NCI-H345 (cell line): ENCODE results near the gene TBKBP1.

Source experiments
- DNase-seq: peaks from one replicate; lab custom pipeline; 2025; lab: John Stamatoyannopoulos, UW

The TBKBP1 gene

GRCh38 chr17:47693731-47694580 is at the start of gene TBKBP1:
TBKBP1 (plus strand) TSS chr17:47694161; CDS start chr17:47696113, 1,952 bp downstream.
- peak; percentile 50 for DNase-seq

- no peak for DNase-seq
These were observed 49.6 kb upstream of the TBKBP1 start for GRCh38 chr17:47644324-47644723.

- DNase-seq: peak; percentile 100
These were observed 44.6 kb upstream of the TBKBP1 start, which contains the start of gene KPNB1 for GRCh38 chr17:47649153-47649971. KPNB1 (plus strand) TSS chr17:47649919; CDS start chr17:47650245, 326 bp downstream.

- no peak for DNase-seq
These were observed 43.9 kb upstream of the TBKBP1 start for GRCh38 chr17:47649972-47650524.

- DNase-seq: peak; percentile 98
These were observed 43.1 kb upstream of the TBKBP1 start for GRCh38 chr17:47650525-47651522.

GRCh38 chr17:47651704-47652103 is 42.3 kb upstream of the TBKBP1 start:
- DNase-seq: no peak

- DNase-seq: no peak
These were observed 41.4 kb upstream of the TBKBP1 start for GRCh38 chr17:47652570-47652969.

GRCh38 chr17:47653442-47653841 is 40.5 kb upstream of the TBKBP1 start:
- no peak for DNase-seq

GRCh38 chr17:47654991-47655390 is 39.0 kb upstream of the TBKBP1 start:
- no peak for DNase-seq

- DNase-seq: no peak
These were observed 33.9 kb upstream of the TBKBP1 start for GRCh38 chr17:47660064-47660492.

GRCh38 chr17:47663912-47664623 is 29.9 kb upstream of the TBKBP1 start:
- DNase-seq: peak; percentile 37

GRCh38 chr17:47664624-47664941 is 29.4 kb upstream of the TBKBP1 start:
- DNase-seq: no peak

- DNase-seq: no peak
These were observed 28.3 kb upstream of the TBKBP1 start for GRCh38 chr17:47665655-47666054.

- no peak for DNase-seq
These were observed 24.9 kb upstream of the TBKBP1 start for GRCh38 chr17:47669081-47669480.

- DNase-seq: no peak
These were observed 23.9 kb upstream of the TBKBP1 start for GRCh38 chr17:47670064-47670463.

GRCh38 chr17:47674499-47674898 is 19.5 kb upstream of the TBKBP1 start:
- DNase-seq: no peak

GRCh38 chr17:47675380-47676198 is 18.4 kb upstream of the TBKBP1 start:
- no peak for DNase-seq

GRCh38 chr17:47676199-47676472 is 17.8 kb upstream of the TBKBP1 start:
- DNase-seq: no peak

- DNase-seq: no peak
These were observed 17.3 kb upstream of the TBKBP1 start for GRCh38 chr17:47676510-47677165.

GRCh38 chr17:47678196-47678595 is 15.8 kb upstream of the TBKBP1 start:
- no peak for DNase-seq
